ENCODE data around the gene JAKMIP2.

GRCh38 chr5:147565524-147565923 lies 217.0 kb downstream of the JAKMIP2 start:
- no peak for TF ChIP-seq POLR2A (IDR thresholded peaks at IDR 0.05)
- no peak for TF ChIP-seq CTCF (IDR thresholded peaks at IDR 0.05)

All from heart left ventricle (tissue), 13 donors.